H9 (cell line): Measurements from ENCODE around the gene OR7C1. TPM values are rescaled to one million over a fixed set of nuclear protein-coding genes. Genes with fewer than 3 reads are reported as not detected.
"Not testable (repeated sequence)": the region's sequence is repeated elsewhere in the genome, so short reads cannot be mapped to it uniquely, and the experiment has no call there.

Source experiments
- DNase-seq: peaks from one replicate; pipeline ENCODE4 v3.0.0-alpha.2; 2017
- H2AFZ ChIP-seq: one replicate; pipeline ENCODE4 v1.6.1; 2013; ENCODE audit warnings: mild to moderate bottlenecking, low read length, control low read depth, moderate library complexity
- H2AK5ac ChIP-seq: 2 replicates; pipeline ENCODE4 v1.6.1; 2013; ENCODE audit warnings: low read length, control low read depth, mixed read lengths; ENCODE audit not compliant: insufficient read length
- H2BK120ac ChIP-seq: one replicate; pipeline ENCODE4 v1.6.1; 2013; ENCODE audit warnings: low read depth, mild to moderate bottlenecking, low read length, control low read depth, inconsistent platforms; ENCODE audit not compliant: poor library complexity, severe bottlenecking
- H2BK12ac ChIP-seq: 2 replicates; pipeline ENCODE4 v1.6.1; 2013; ENCODE audit warnings: low read length, control low read depth, mixed read lengths, low read depth; ENCODE audit not compliant: insufficient read length
- H2BK15ac ChIP-seq: 2 replicates; pipeline ENCODE4 v1.6.1; 2013; ENCODE audit warnings: low read depth, low read length, control low read depth
- H2BK20ac ChIP-seq: one replicate; pipeline ENCODE4 v1.6.1; 2013; ENCODE audit warnings: low read depth, mild to moderate bottlenecking, low read length, control low read depth, inconsistent platforms; ENCODE audit not compliant: poor library complexity, severe bottlenecking
- H2BK5ac ChIP-seq: 2 replicates; pipeline ENCODE4 v1.6.1; 2013; ENCODE audit warnings: low read length, control low read depth, mixed read lengths; ENCODE audit not compliant: insufficient read length
- H3K14ac ChIP-seq: 2 replicates; pipeline ENCODE4 v1.6.1; 2013; ENCODE audit warnings: low read length, control low read depth; ENCODE audit not compliant: insufficient read depth
- H3K18ac ChIP-seq: 2 replicates; pipeline ENCODE4 v1.6.1; 2013; ENCODE audit warnings: low read depth, mild to moderate bottlenecking, mixed read lengths, low read length, control low read depth; ENCODE audit not compliant: insufficient read length
- H3K23ac ChIP-seq: 2 replicates; pipeline ENCODE4 v1.6.1; 2013; ENCODE audit warnings: low read length, control low read depth, mixed read lengths, low read depth; ENCODE audit not compliant: insufficient read length
- H3K23me2 ChIP-seq: 2 replicates; pipeline ENCODE4 v1.6.1; 2013; ENCODE audit warnings: low read depth, mild to moderate bottlenecking, mixed read lengths, low read length, control low read depth; ENCODE audit not compliant: insufficient read length, poor library complexity, severe bottlenecking
- H3K27ac ChIP-seq: 2 replicates; pipeline ENCODE4 v1.5.1; 2013; ENCODE audit warnings: low read length, control low read depth, mixed read lengths, low read depth; ENCODE audit not compliant: insufficient read length
- H3K27me3 ChIP-seq: 2 replicates; pipeline ENCODE4 v1.6.1; 2013; ENCODE audit warnings: low read length, control low read depth, inconsistent platforms; ENCODE audit not compliant: insufficient read depth
- H3K4ac ChIP-seq: 2 replicates; pipeline ENCODE4 v1.6.1; 2013; ENCODE audit warnings: low read depth, mild to moderate bottlenecking, control low read depth, inconsistent platforms, low read length, moderate library complexity
- H3K4me1 ChIP-seq: 2 replicates; pipeline ENCODE4 v1.6.1; 2013; ENCODE audit warnings: low read length, control low read depth, inconsistent platforms; ENCODE audit not compliant: insufficient read depth
- H3K4me2 ChIP-seq: 2 replicates; pipeline ENCODE4 v1.6.1; 2013; ENCODE audit warnings: low read length, control low read depth, mixed read lengths; ENCODE audit not compliant: insufficient read length, insufficient read depth
- H3K56ac ChIP-seq: 2 replicates; pipeline ENCODE4 v1.6.1; 2013; ENCODE audit warnings: low read depth, mild to moderate bottlenecking, mixed read lengths, low read length, control low read depth; ENCODE audit not compliant: insufficient read length
- H3K79me1 ChIP-seq: 2 replicates; pipeline ENCODE4 v1.6.1; 2013; ENCODE audit warnings: low read depth, mild to moderate bottlenecking, moderate library complexity, low read length, control low read depth, inconsistent platforms; ENCODE audit not compliant: insufficient read depth, poor library complexity, severe bottlenecking
- H3K79me2 ChIP-seq: 2 replicates; pipeline ENCODE4 v1.6.1; 2013; ENCODE audit warnings: low read length, control low read depth, inconsistent platforms; ENCODE audit not compliant: insufficient read depth
- H3K9ac ChIP-seq: 2 replicates; pipeline ENCODE4 v1.6.1; 2013; ENCODE audit warnings: low read length, control low read depth, mixed read lengths; ENCODE audit not compliant: insufficient read length; ENCODE audit errors: extremely low read depth
- H3K9me3 ChIP-seq: one replicate; pipeline ENCODE4 v1.6.1; 2013; ENCODE audit warnings: low read depth, low read length, inconsistent platforms; ENCODE audit not compliant: control insufficient read depth
- H3T11ph ChIP-seq: one replicate; pipeline ENCODE4 v1.6.1; 2013; ENCODE audit warnings: mild to moderate bottlenecking, low read length, control low read depth, inconsistent platforms
- H4K20me1 ChIP-seq: one replicate; pipeline ENCODE4 v1.6.1; 2013; ENCODE audit not compliant: control insufficient read depth, insufficient read length, insufficient read depth
- H4K5ac ChIP-seq: 2 replicates; pipeline ENCODE4 v1.6.1; 2013; ENCODE audit warnings: low read depth, mild to moderate bottlenecking, mixed read lengths, low read length, control low read depth; ENCODE audit not compliant: insufficient read length
- H4K8ac ChIP-seq: replicated peaks from 2 replicates; pipeline ENCODE4 v1.6.1; 2013; ENCODE audit warnings: low read length, control low read depth, mixed read lengths, low read depth; ENCODE audit not compliant: insufficient read length
- H4K91ac ChIP-seq: 2 replicates; pipeline ENCODE4 v1.6.1; 2013; ENCODE audit warnings: low read depth, mild to moderate bottlenecking, moderate library complexity, mixed read lengths, low read length, control low read depth; ENCODE audit not compliant: insufficient read length
- H3K27ac Mint-ChIP-seq, 3 experiments: 2 replicates in 2 of 3; 3 replicates in 1 of 3; pipeline ENCODE4 v1.8.0; 2020 to 2021; ENCODE audit warnings: mixed read lengths in 3 of 3, mild to moderate bottlenecking in 1 of 3, moderate library complexity in 1 of 3
- H3K27me3 Mint-ChIP-seq: 2 replicates; pipeline ENCODE4 v1.8.0; 2021; ENCODE audit warnings: low read depth, mild to moderate bottlenecking, moderate library complexity, mixed read lengths
- H3K36me3 Mint-ChIP-seq, 3 experiments: 2 replicates in 2 of 3; 3 replicates in 1 of 3; pipeline ENCODE4 v1.8.0; 2020 to 2021; ENCODE audit warnings: low read depth in 3 of 3, mixed read lengths in 3 of 3; ENCODE audit not compliant: insufficient read depth in 1 of 3
- H3K4me1 Mint-ChIP-seq, 2 experiments: 2 replicates each; pipeline ENCODE4 v1.8.0; 2020; ENCODE audit warnings: mixed read lengths in 2 of 2
- H3K4me3 Mint-ChIP-seq, 2 experiments: 2 replicates in 1 of 2; 3 replicates in 1 of 2; pipeline ENCODE4 v1.8.0; 2020 to 2021; ENCODE audit warnings: mild to moderate bottlenecking in 2 of 2, mixed read lengths in 2 of 2, moderate library complexity in 1 of 2
- H3K9me3 Mint-ChIP-seq, 2 experiments: 2 replicates in 1 of 2; 3 replicates in 1 of 2; pipeline ENCODE4 v1.8.0; 2020; ENCODE audit warnings: mild to moderate bottlenecking in 2 of 2, mixed read lengths in 2 of 2, moderate library complexity in 1 of 2
- WGBS: extraction: QIAGEN DNeasy Blood & Tissue Kit; methylation state at CpG from one replicate; pipeline ENCODE4 v1.1.7; 2013; ENCODE audit warnings: missing lambda C conversion rate, low lambda C conversion rate, mixed read lengths; ENCODE audit not compliant: insufficient read length; ENCODE audit errors: extremely low coverage; 5-methylcytosine and 5-hydroxymethylcytosine counted together
- total RNA-seq: library from RNA; stranded (reverse); gene quantifications from 2 replicates; pipeline ENCODE4 v1.2.1, GENCODE V29; 2021

The OR7C1 gene
- total RNA-seq, 1 experiment from 2014 or later: not detected

DNA sequence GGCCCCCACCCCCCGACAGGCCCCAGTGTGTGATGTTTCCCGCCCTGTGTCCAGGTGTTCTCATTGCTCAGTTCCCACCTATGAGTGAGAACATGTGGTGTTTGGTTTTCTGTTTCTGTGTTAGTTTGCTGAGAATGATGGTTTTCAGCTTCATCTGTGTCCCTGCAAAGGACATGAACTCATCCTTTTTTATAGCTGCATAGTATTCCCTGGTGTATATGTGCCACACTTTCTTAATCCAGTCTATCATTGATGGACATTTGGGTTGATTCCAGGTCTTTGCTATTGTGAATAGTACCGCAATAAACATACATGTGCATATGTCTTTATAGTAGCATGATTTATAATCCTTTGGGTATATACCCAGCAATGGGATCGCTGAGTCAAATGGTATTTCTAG is 57.3 kb downstream of the OR7C1 start:
- not testable (repeated sequence) for H4K20me1 ChIP-seq, H3K4me2 ChIP-seq, H3K79me2 ChIP-seq, H3K18ac ChIP-seq, H3K9me3 ChIP-seq, H3K9ac ChIP-seq, H2BK12ac ChIP-seq, H3K36me3 Mint-ChIP-seq, H2BK120ac ChIP-seq, H3K79me1 ChIP-seq, H2BK15ac ChIP-seq, H2AK5ac ChIP-seq, H3K4ac ChIP-seq, H3K14ac ChIP-seq, H3K4me1 Mint-ChIP-seq, DNase-seq, H3K27me3 ChIP-seq, H2BK20ac ChIP-seq, H3K27ac ChIP-seq, H2BK5ac ChIP-seq, H3K27ac Mint-ChIP-seq, H2AFZ ChIP-seq, H3T11ph ChIP-seq, H4K91ac ChIP-seq, H3K4me1 ChIP-seq, H3K56ac ChIP-seq, H4K8ac ChIP-seq, H3K23ac ChIP-seq, H4K5ac ChIP-seq
- Mint-ChIP-seq H3K4me3 (peak overlapping the region in 1 of 2 experiments; percentile 58; a peak in 2 of 5 replicates), H3K9me3 (peaks cover 5 to 63% of the 10 kb centered on the region in 2 experiments; a peak in 4 of 5 replicates), H3K27me3 (peaks cover 22% of the 10 kb centered on the region)
- no CpG with 5 or more reads among the region's 4 CpGs for WGBS
- H3K23me2 ChIP-seq: peaks cover 12% of the 10 kb centered on the region
